ENCODE measurements around the gene MSX1.

Gene MSX1

GRCh38 chr4:4868758-4869723 lies 9.6 kb downstream of the MSX1 start:
- H3K9ac ChIP-seq (ENCODE audit: low read length): no peak overlapping the region
- no peaks in the 10 kb centered on the region for H3K36me3 ChIP-seq (ENCODE audit: control insufficient read depth, low read depth, low read length)
- H3K27me3 ChIP-seq (ENCODE audit: control insufficient read depth, insufficient read depth, low read length): peaks cover 100% of the 10 kb centered on the region
- no peaks in the 10 kb centered on the region for H3K9me3 ChIP-seq (ENCODE audit: control insufficient read depth, low read depth, low read length)
- peaks cover 21% of the 10 kb centered on the region for H3K4me1 ChIP-seq (ENCODE audit: control insufficient read depth, low read depth, low read length)
- H3K27ac ChIP-seq (ENCODE audit: low read length): no peak overlapping the region
- H3K4me3 ChIP-seq (ENCODE audit: low read length): no peak overlapping the region

DNA sequence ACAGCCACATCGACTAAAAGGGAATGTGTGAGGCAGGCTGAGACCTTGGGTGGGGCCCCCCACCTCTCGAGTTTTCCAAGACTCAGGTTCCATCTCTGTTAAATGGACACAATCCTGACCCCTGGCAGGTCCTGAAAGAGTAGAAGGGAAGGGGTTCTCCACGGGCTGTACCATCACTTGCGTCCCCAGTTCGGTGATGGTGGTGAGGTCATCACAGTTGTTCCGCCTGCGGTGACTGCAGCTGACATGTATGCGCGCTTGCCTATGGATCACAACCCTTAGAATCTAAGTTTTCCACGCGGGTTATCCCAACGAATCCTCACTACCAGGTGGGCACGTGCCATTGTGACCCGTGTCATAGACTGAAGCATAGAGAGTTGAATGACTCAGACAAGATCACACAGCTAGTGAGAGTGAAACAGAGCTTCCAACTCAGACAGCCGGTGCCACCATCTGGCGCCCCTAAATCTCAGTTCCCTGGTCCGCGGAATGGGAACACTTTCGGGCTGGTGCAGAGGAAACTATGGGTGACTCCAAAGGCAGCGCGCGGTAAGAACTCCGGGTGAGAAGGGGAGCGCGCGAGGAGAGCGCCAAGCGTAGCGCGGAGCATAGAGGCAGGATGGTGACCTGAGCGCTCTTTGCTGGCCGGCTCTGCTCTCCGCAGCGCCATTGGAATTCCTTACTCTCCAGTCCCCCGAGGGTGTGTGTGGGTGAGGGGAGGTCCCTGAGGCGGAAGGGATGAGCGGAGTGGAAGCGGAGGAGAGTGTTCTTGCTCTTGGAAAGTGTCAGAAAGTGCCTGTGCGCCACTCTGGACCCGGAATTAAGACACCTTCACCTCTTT lies 10.5 kb downstream of the MSX1 start:
- Histone ChIP-seq H3K27ac (ENCODE audit: low read length) (no peak overlapping the region), H3K27me3 (ENCODE audit: control insufficient read depth, insufficient read depth, low read length) (peaks cover 100% of the 10 kb centered on the region), H3K9me3 (ENCODE audit: control insufficient read depth, low read depth, low read length) (no peaks in the 10 kb centered on the region), H3K36me3 (ENCODE audit: control insufficient read depth, low read depth, low read length) (no peaks in the 10 kb centered on the region), H3K9ac (ENCODE audit: low read length) (no peak overlapping the region), H3K4me3 (ENCODE audit: low read length) (no peak overlapping the region), H3K4me1 (ENCODE audit: control insufficient read depth, low read depth, low read length) (peaks cover 21% of the 10 kb centered on the region)

DNA sequence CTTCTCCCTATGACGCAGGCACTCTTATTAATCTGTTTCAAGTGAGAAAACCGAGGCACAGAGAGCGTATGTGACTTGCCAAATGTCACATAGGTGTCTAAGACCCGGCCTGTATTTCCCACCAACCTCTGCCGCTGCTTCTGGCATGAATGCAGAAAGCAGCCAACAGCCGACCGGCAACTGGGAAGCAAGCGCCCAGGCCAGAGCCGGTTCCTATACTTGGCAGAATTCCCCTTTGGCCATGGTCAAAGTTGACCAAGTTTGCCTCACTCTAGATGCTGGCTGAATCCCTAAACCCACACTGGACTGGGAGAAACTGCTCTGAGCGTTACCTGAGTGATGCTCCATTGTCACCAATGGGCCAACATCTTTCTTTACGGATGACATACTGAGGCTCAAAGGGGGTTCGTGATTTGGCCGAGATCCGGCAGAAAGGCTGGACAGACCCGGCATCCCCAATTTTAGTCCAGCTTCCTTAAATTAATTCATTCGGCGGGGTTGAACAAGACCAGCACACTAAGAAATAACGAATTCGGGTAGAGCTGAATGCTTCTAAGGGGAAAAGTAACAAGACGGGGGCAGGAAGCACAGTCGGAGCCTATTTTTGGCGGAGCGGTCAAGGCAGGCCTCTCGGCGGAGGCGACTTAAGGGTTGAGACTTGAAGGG lies 11.2 kb downstream of the MSX1 start:
- H3K9ac ChIP-seq (ENCODE audit: low read length): no peak overlapping the region
- H3K27ac ChIP-seq (ENCODE audit: low read length): no peak overlapping the region
- peaks cover 21% of the 10 kb centered on the region for H3K4me1 ChIP-seq (ENCODE audit: control insufficient read depth, low read depth, low read length)
- H3K4me3 ChIP-seq (ENCODE audit: low read length): peak overlapping the region; percentile 9
- no peaks in the 10 kb centered on the region for H3K9me3 ChIP-seq (ENCODE audit: control insufficient read depth, low read depth, low read length)
- peaks cover 100% of the 10 kb centered on the region for H3K27me3 ChIP-seq (ENCODE audit: control insufficient read depth, insufficient read depth, low read length)
- no peaks in the 10 kb centered on the region for H3K36me3 ChIP-seq (ENCODE audit: control insufficient read depth, low read depth, low read length)

DNA sequence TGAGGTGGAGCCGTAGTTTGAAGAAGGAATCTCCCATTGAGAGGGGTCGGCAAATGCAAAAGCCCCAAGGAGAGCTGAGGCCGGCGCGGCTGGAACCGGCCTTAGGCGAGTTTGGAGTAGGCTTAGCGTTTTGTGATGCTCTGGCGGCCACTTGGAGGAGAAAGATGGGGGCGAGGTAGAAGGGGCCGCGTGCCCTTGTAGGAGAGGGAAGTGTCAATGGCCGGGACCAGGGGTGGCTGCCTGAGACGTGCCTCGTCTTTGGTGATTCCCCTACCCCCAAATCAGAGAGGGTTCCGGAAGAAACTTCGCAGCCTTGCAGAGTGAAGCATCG lies 11.7 kb downstream of the MSX1 start:
- Histone ChIP-seq H3K27ac (ENCODE audit: low read length) (no peak overlapping the region), H3K36me3 (ENCODE audit: control insufficient read depth, low read depth, low read length) (no peaks in the 10 kb centered on the region), H3K4me3 (ENCODE audit: low read length) (peak overlapping the region; percentile 9), H3K4me1 (ENCODE audit: control insufficient read depth, low read depth, low read length) (peaks cover 18% of the 10 kb centered on the region), H3K9ac (ENCODE audit: low read length) (no peak overlapping the region), H3K27me3 (ENCODE audit: control insufficient read depth, insufficient read depth, low read length) (peaks cover 100% of the 10 kb centered on the region), H3K9me3 (ENCODE audit: control insufficient read depth, low read depth, low read length) (no peaks in the 10 kb centered on the region)

DNA sequence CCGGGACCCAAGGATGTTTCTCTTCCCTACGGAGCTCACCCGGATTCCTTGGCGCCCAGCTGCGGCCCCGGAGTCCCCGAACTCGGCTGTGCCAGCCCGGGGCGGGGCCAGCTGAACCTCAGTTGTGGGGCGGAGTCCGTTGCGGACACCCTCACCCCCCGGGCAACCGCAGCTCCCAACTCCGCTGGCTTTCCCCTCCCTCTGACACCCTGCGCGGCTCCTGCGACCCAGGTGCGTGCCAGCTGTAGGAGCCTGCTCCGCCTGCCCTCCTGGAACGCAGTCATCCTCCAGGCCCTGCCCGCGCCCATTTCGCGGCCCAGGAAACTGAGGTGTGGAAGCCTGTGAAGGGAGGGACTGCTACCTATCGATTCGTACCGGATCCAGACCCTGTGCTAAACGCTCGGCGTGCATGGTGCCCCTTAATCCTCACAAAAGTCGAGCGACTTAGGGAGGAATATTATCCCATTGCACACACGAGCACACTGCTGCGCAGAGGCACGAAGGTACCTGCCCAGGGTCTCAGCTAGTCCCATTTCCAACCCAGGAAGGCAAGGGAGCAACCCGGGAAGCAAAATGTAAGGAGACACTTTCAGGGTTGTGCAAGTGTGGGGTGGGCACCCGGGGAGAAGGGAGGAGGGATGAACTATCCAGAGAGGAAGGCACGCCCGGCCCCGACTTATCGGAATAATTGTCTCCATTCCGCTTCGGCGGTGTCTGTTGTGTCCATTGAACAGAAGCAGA lies 12.3 kb downstream of the MSX1 start:
- Histone ChIP-seq H3K9ac (ENCODE audit: low read length) (no peak overlapping the region), H3K36me3 (ENCODE audit: control insufficient read depth, low read depth, low read length) (no peaks in the 10 kb centered on the region), H3K27ac (ENCODE audit: low read length) (no peak overlapping the region), H3K4me1 (ENCODE audit: control insufficient read depth, low read depth, low read length) (peaks cover 16% of the 10 kb centered on the region), H3K9me3 (ENCODE audit: control insufficient read depth, low read depth, low read length) (no peaks in the 10 kb centered on the region), H3K27me3 (ENCODE audit: control insufficient read depth, insufficient read depth, low read length) (peaks cover 98% of the 10 kb centered on the region), H3K4me3 (ENCODE audit: low read length) (peak overlapping the region; percentile 9)

GRCh38 chr4:4872314-4872903 lies 12.9 kb downstream of the MSX1 start:
- Histone ChIP-seq H3K27ac (ENCODE audit: low read length) (no peak overlapping the region), H3K9me3 (ENCODE audit: control insufficient read depth, low read depth, low read length) (no peaks in the 10 kb centered on the region), H3K27me3 (ENCODE audit: control insufficient read depth, insufficient read depth, low read length) (peaks cover 98% of the 10 kb centered on the region), H3K9ac (ENCODE audit: low read length) (no peak overlapping the region), H3K4me3 (ENCODE audit: low read length) (no peak overlapping the region), H3K4me1 (ENCODE audit: control insufficient read depth, low read depth, low read length) (peaks cover 16% of the 10 kb centered on the region), H3K36me3 (ENCODE audit: control insufficient read depth, low read depth, low read length) (no peaks in the 10 kb centered on the region)

DNA sequence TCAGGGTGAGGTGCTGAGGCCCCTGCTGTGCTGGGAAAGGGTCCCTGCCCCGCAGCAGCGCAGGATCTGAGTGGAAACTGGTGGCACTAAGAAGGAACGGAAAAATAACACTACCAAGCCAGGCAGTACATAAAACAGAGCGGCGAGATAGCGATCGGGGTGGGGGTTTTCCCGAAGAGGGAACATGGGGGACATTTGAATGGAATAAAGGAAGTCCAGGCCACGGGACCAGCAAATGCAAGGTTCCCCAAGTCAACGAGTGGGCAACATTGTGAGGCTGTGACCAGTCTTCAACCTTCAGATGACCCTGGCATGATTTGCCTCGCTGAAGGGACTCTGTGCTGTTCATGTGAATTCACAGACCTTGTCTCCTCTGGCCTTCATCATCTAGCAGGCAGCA lies 13.7 kb downstream of the MSX1 start:
- Histone ChIP-seq H3K4me1 (ENCODE audit: control insufficient read depth, low read depth, low read length) (peaks cover 16% of the 10 kb centered on the region), H3K27ac (ENCODE audit: low read length) (no peak overlapping the region), H3K27me3 (ENCODE audit: control insufficient read depth, insufficient read depth, low read length) (peaks cover 95% of the 10 kb centered on the region), H3K9ac (ENCODE audit: low read length) (no peak overlapping the region), H3K4me3 (ENCODE audit: low read length) (no peak overlapping the region), H3K9me3 (ENCODE audit: control insufficient read depth, low read depth, low read length) (no peaks in the 10 kb centered on the region), H3K36me3 (ENCODE audit: control insufficient read depth, low read depth, low read length) (no peaks in the 10 kb centered on the region)

DNA sequence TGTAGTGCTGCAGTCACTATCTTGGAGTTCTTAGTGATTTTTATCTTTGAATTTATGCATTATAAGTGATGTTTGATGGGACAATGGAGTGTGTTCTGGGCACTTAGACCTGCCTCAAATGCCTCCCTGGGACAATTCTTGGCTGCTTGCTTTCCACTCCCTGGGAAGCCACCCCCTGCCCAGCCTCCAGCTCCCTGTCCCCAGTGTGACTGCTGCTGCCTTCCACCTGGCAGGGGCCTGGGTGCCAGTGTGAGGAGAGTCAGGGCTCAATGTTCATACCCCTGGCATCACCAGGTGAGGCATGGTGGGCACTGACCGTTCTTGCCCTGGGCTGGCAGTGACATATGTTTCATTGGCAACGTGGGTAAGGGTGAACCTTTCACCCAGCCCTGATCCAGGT lies 14.8 kb downstream of the MSX1 start:
- H3K9me3 ChIP-seq (ENCODE audit: control insufficient read depth, low read depth, low read length): no peaks in the 10 kb centered on the region
- H3K9ac ChIP-seq (ENCODE audit: low read length): no peak overlapping the region
- H3K27ac ChIP-seq (ENCODE audit: low read length): no peak overlapping the region
- peaks cover 14% of the 10 kb centered on the region for H3K4me1 ChIP-seq (ENCODE audit: control insufficient read depth, low read depth, low read length)
- H3K27me3 ChIP-seq (ENCODE audit: control insufficient read depth, insufficient read depth, low read length): peaks cover 95% of the 10 kb centered on the region
- H3K36me3 ChIP-seq (ENCODE audit: control insufficient read depth, low read depth, low read length): no peaks in the 10 kb centered on the region
- no peak overlapping the region for H3K4me3 ChIP-seq (ENCODE audit: low read length)

- H3K9me3 ChIP-seq (ENCODE audit: control insufficient read depth, low read depth, low read length): no peaks in the 10 kb centered on the region
- H3K27me3 ChIP-seq (ENCODE audit: control insufficient read depth, insufficient read depth, low read length): peaks cover 95% of the 10 kb centered on the region
- H3K4me1 ChIP-seq (ENCODE audit: control insufficient read depth, low read depth, low read length): peaks cover 9% of the 10 kb centered on the region
- H3K9ac ChIP-seq (ENCODE audit: low read length): no peak overlapping the region
- no peak overlapping the region for H3K4me3 ChIP-seq (ENCODE audit: low read length)
- H3K36me3 ChIP-seq (ENCODE audit: control insufficient read depth, low read depth, low read length): no peaks in the 10 kb centered on the region
- no peak overlapping the region for H3K27ac ChIP-seq (ENCODE audit: low read length)
These were observed 15.7 kb downstream of the MSX1 start for GRCh38 chr4:4875147-4875546.

GRCh38 chr4:4875611-4876010 lies 16.1 kb downstream of the MSX1 start:
- H3K27me3 ChIP-seq (ENCODE audit: control insufficient read depth, insufficient read depth, low read length): peaks cover 90% of the 10 kb centered on the region

More at GRCh38 chr4:4875611-4876010, 16.1 kb downstream of the MSX1 start:
- no peak overlapping the region for H3K27ac ChIP-seq (ENCODE audit: low read length)
- no peaks in the 10 kb centered on the region for H3K36me3 ChIP-seq (ENCODE audit: control insufficient read depth, low read depth, low read length)
- no peak overlapping the region for H3K9ac ChIP-seq (ENCODE audit: low read length)
- H3K9me3 ChIP-seq (ENCODE audit: control insufficient read depth, low read depth, low read length): no peaks in the 10 kb centered on the region
- H3K4me1 ChIP-seq (ENCODE audit: control insufficient read depth, low read depth, low read length): peaks cover 9% of the 10 kb centered on the region
- H3K4me3 ChIP-seq (ENCODE audit: low read length): no peak overlapping the region
